IMR-90 (cell line): ENCODE measurements around the gene REEP2.

Experiments
- CEBPB ChIP-seq: IDR thresholded peaks from 2 replicates; pipeline ENCODE4 v1.6.1; 2012; ENCODE audit warnings: low read depth, low read length, improper control_type of control experiment
- CHD1 ChIP-seq: IDR thresholded peaks from 2 replicates; pipeline ENCODE4 v1.6.1; 2012; ENCODE audit warnings: low read depth, low read length, improper control_type of control experiment
- CTCF ChIP-seq: conservative IDR thresholded peaks from 2 replicates; pipeline ENCODE4 v1.5.1; 2012; ENCODE audit warnings: mild to moderate bottlenecking, low read depth, low read length, improper control_type of control experiment
- MAZ ChIP-seq: IDR thresholded peaks from 2 replicates; pipeline ENCODE4 v1.6.1; 2012; ENCODE audit warnings: low read depth, mild to moderate bottlenecking, low read length, improper control_type of control experiment, moderate library complexity, borderline replicate concordance
- MXI1 ChIP-seq: IDR thresholded peaks from 2 replicates; pipeline ENCODE4 v1.6.1; 2012; ENCODE audit warnings: low read depth, mild to moderate bottlenecking, low read length, moderate library complexity, borderline replicate concordance
- POLR2A ChIP-seq: IDR thresholded peaks from 2 replicates; pipeline ENCODE4 v1.6.1; 2012; ENCODE audit warnings: mild to moderate bottlenecking, low read depth, low read length
- RCOR1 ChIP-seq: IDR thresholded peaks from 2 replicates; pipeline ENCODE4 v1.6.1; 2012; ENCODE audit warnings: mild to moderate bottlenecking, low read length, improper control_type of control experiment; ENCODE audit not compliant: insufficient replicate concordance
- RFX5 ChIP-seq: IDR thresholded peaks from 2 replicates; pipeline ENCODE4 v1.8.0; 2012; ENCODE audit warnings: low read depth, mild to moderate bottlenecking, low read length, moderate library complexity
- SMC3 ChIP-seq: fragments of 150-350 bp; IDR thresholded peaks from 2 replicates; pipeline ENCODE4 v1.6.1; 2016; ENCODE audit warnings: low read depth, mild to moderate bottlenecking, antibody characterized with exemption, low read length, moderate library complexity
- TF ChIP-seq, protein P1 (sequence below): fragments of 150-350 bp; IDR thresholded peaks from 2 replicates; pipeline ENCODE4 v1.6.1; 2016; ENCODE audit warnings: low read depth, mild to moderate bottlenecking, low read length, moderate library complexity, borderline replicate concordance
- TF ChIP-seq, protein P2 (sequence below): fragments of 150-350 bp; IDR thresholded peaks from 2 replicates; pipeline ENCODE4 v1.6.1; 2017; ENCODE audit warnings: mild to moderate bottlenecking, antibody characterized with exemption, low read length, low read depth

DNA sequence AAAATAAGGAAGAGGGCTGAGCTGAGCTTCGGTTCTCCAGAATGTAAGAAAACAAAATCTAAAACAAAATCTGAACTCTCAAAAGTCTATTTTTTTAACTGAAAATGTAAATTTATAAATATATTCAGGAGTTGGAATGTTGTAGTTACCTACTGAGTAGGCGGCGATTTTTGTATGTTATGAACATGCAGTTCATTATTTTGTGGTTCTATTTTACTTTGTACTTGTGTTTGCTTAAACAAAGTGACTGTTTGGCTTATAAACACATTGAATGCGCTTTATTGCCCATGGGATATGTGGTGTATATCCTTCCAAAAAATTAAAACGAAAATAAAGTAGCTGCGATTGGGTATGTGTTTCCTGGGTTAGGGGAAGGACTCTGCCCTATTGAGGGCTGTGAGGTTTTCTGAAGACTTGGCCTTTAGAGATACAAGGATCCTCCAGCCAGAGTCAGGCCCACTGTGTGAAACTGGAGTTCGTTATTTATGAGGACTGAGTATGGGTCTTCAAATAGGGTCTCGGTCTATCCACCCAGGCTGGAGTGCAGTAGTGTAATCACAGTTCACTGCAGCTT is 30.2 kb downstream of the REEP2 start:
- TF ChIP-seq CTCF (no peak), MAZ (no peak), CHD1 (no peak), MXI1 (no peak), POLR2A (no peak), RCOR1 (no peak), SMC3 (no peak), CEBPB (no peak), RFX5 (no peak)
- TF ChIP-seq, protein P1, sequence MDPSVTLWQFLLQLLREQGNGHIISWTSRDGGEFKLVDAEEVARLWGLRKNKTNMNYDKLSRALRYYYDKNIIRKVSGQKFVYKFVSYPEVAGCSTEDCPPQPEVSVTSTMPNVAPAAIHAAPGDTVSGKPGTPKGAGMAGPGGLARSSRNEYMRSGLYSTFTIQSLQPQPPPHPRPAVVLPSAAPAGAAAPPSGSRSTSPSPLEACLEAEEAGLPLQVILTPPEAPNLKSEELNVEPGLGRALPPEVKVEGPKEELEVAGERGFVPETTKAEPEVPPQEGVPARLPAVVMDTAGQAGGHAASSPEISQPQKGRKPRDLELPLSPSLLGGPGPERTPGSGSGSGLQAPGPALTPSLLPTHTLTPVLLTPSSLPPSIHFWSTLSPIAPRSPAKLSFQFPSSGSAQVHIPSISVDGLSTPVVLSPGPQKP, result no peak
- TF ChIP-seq, protein P2, sequence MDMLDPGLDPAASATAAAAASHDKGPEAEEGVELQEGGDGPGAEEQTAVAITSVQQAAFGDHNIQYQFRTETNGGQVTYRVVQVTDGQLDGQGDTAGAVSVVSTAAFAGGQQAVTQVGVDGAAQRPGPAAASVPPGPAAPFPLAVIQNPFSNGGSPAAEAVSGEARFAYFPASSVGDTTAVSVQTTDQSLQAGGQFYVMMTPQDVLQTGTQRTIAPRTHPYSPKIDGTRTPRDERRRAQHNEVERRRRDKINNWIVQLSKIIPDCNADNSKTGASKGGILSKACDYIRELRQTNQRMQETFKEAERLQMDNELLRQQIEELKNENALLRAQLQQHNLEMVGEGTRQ, result peak; percentile 49
